OCI-LY1 (cell line): ENCODE measurements around the gene CXCR5.

Source experiments
- EZH2 ChIP-seq: fragments of 200-600 bp; sonication (generic), shearing (Covaris generic); IDR thresholded peaks from 2 replicates; pipeline ENCODE4 v1.8.0; 2017; ENCODE audit warnings: borderline replicate concordance, mixed run types, mild to moderate bottlenecking, antibody characterized with exemption, low read length, moderate library complexity, mixed read lengths
- TF ChIP-seq, protein P1 (sequence below): fragments of 200-600 bp; sonication (generic), shearing (Covaris generic); IDR thresholded peaks from 2 replicates; pipeline ENCODE4 v1.5.1; 2017; ENCODE audit warnings: mild to moderate bottlenecking, antibody characterized with exemption, low read length, moderate library complexity, mixed read lengths

DNA sequence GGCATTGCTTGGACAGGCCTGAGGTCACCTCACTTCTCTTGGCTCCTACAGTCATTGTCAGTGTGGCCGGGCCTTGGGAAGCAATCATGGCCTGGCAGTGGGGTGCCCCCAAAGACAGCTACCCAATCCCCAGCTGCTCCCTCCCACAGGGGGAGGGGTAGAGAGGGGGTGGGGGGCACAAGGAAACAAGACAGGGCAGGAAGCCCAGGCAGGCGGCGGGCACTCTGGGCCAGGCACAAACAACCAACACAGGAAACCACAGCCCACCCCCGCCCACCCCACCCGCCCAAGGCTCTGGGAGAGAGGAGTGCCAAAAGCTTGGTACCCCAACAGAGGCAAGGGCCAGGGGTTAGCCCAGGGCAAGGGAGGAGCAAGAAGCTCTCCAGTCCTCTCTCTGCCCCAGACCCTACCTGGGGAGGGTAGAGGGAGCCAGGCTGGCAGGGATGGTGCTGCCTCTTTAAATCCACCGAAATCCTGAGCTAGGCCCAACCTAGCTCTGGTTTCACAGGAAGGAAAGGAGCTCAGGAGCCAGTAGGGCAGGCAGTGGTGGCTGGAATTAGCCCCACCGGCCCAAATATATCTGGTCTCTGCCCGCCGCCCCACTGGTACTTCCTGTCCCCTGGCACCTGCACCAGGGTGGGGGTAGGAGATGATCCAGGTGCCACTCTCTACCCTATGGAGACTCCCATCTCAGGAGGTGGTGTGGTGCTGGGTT, 29.9 kb downstream of the CXCR5 start:
- TF ChIP-seq, protein P1, sequence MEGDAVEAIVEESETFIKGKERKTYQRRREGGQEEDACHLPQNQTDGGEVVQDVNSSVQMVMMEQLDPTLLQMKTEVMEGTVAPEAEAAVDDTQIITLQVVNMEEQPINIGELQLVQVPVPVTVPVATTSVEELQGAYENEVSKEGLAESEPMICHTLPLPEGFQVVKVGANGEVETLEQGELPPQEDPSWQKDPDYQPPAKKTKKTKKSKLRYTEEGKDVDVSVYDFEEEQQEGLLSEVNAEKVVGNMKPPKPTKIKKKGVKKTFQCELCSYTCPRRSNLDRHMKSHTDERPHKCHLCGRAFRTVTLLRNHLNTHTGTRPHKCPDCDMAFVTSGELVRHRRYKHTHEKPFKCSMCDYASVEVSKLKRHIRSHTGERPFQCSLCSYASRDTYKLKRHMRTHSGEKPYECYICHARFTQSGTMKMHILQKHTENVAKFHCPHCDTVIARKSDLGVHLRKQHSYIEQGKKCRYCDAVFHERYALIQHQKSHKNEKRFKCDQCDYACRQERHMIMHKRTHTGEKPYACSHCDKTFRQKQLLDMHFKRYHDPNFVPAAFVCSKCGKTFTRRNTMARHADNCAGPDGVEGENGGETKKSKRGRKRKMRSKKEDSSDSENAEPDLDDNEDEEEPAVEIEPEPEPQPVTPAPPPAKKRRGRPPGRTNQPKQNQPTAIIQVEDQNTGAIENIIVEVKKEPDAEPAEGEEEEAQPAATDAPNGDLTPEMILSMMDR: no peak
- no peak for TF ChIP-seq EZH2
